Activated CD8-positive, alpha-beta T cell treated with anti-CD3 and anti-CD28 coated beads, Interleukin-2, amount 10 ng/mL, durations not matched to agents 7 days and 5 days (primary cell): ENCODE measurements around the gene ACHE. TPM values are rescaled to one million over a fixed set of nuclear protein-coding genes. Genes with fewer than 3 reads are reported as not detected.
A peak's percentile ranks its signal among the peaks of the same experiment; 100 is the strongest.
"Not testable (repeated sequence)": the region's sequence is repeated elsewhere in the genome, so short reads cannot be mapped to it uniquely, and the experiment has no call there.

Source experiments
- ATAC-seq: fragments of 150-1000 bp; cut with Tn5 transposase; one replicate; pipeline ENCODE4 v1.10.0; 2021; ENCODE audit warnings: moderate library complexity
- CTCF ChIA-PET: fragments of 350-600 bp; sonication (Branson Sonifier 250); formaldehyde crosslinking; loops from one replicate; lab custom pipeline; 2021; ENCODE audit warnings: antibody characterized with exemption; lab: Charles Lee
- POLR2A ChIA-PET: fragments of 350-600 bp; sonication (Branson Sonifier 250); formaldehyde crosslinking; loops from one replicate; lab custom pipeline; 2021; ENCODE audit warnings: antibody characterized with exemption; lab: Charles Lee
- DNase-seq: peaks from one replicate; pipeline ENCODE4 v3.0.0-alpha.2; 2020
- H3K27ac Mint-ChIP-seq: one replicate; pipeline ENCODE4 v1.8.0; 2021; ENCODE audit warnings: mild to moderate bottlenecking, mixed read lengths
- H3K27me3 Mint-ChIP-seq: one replicate; pipeline ENCODE4 v1.8.0; 2021; ENCODE audit warnings: low read depth, mixed read lengths
- H3K36me3 Mint-ChIP-seq: one replicate; pipeline ENCODE4 v1.8.0; 2021; ENCODE audit warnings: low read depth, mixed read lengths
- H3K4me1 Mint-ChIP-seq: one replicate; pipeline ENCODE4 v1.8.0; 2021; ENCODE audit warnings: low read depth, mixed read lengths
- H3K4me3 Mint-ChIP-seq: one replicate; pipeline ENCODE4 v1.8.0; 2021; ENCODE audit warnings: mild to moderate bottlenecking, mixed read lengths
- H3K9me3 Mint-ChIP-seq: one replicate; pipeline ENCODE4 v1.8.0; 2022; ENCODE audit warnings: mixed read lengths; ENCODE audit not compliant: insufficient read depth
- total RNA-seq, 2 experiments: library from RNA; stranded (reverse); gene quantifications; one replicate each; pipeline ENCODE4 v1.2.3, GENCODE V29; 2021

Gene ACHE
- total RNA-seq, 2 experiments from 2014 or later, result not detected

- ATAC-seq, result no peak
- no peaks in the 10 kb centered on the region for H3K4me1 Mint-ChIP-seq
- no peak for DNase-seq
- H3K9me3 Mint-ChIP-seq, result no peaks in the 10 kb centered on the region
- H3K36me3 Mint-ChIP-seq, result no peaks in the 10 kb centered on the region
- ChIA-PET CTCF (no interaction called here), POLR2A (no interaction called here)
- H3K27ac Mint-ChIP-seq, result no peak overlapping the region
- H3K27me3 Mint-ChIP-seq, result peaks cover 3% of the 10 kb centered on the region
- no peak overlapping the region for H3K4me3 Mint-ChIP-seq
Observed at GRCh38 chr7:100914879-100915447, 19.3 kb upstream of the ACHE start.

GRCh38 chr7:100914208-100914878 is 18.7 kb upstream of the ACHE start:
- POLR2A ChIA-PET, result no interaction called here
- CTCF ChIA-PET, result no interaction called here
- H3K4me1 Mint-ChIP-seq, result no peaks in the 10 kb centered on the region
- no peak overlapping the region for H3K4me3 Mint-ChIP-seq
- ATAC-seq, result no peak
- peaks cover 3% of the 10 kb centered on the region for H3K27me3 Mint-ChIP-seq
- H3K36me3 Mint-ChIP-seq, result no peaks in the 10 kb centered on the region
- no peaks in the 10 kb centered on the region for H3K9me3 Mint-ChIP-seq
- DNase-seq, result no peak
- H3K27ac Mint-ChIP-seq, result no peak overlapping the region

- H3K36me3 Mint-ChIP-seq, result no peaks in the 10 kb centered on the region
- no peak overlapping the region for H3K4me3 Mint-ChIP-seq
- DNase-seq (no peak), ATAC-seq (no peak)
- ChIA-PET CTCF (no interaction called here), POLR2A (interaction anchor here (0.6 kb wide), 1 partner anchor 173 kb away, joined by 3 read pairs; no protein-coding TSS in a partner anchor)
- H3K4me1 Mint-ChIP-seq, result no peaks in the 10 kb centered on the region
- H3K27me3 Mint-ChIP-seq, result peaks cover 3% of the 10 kb centered on the region
- no peaks in the 10 kb centered on the region for H3K9me3 Mint-ChIP-seq
- no peak overlapping the region for H3K27ac Mint-ChIP-seq
Observed at GRCh38 chr7:100911484-100911883, 15.8 kb upstream of the ACHE start.

- H3K4me3 Mint-ChIP-seq, H3K36me3 Mint-ChIP-seq, POLR2A ChIA-PET, H3K27me3 Mint-ChIP-seq, ATAC-seq, H3K4me1 Mint-ChIP-seq, H3K27ac Mint-ChIP-seq, DNase-seq, H3K9me3 Mint-ChIP-seq: not testable (repeated sequence)
- CTCF ChIA-PET, result interaction anchor here (0.5 kb wide), 1 partner anchor 430 kb away, joined by 3 read pairs; no protein-coding TSS in a partner anchor
Observed at GRCh38 chr7:100910443-100910842, 14.8 kb upstream of the ACHE start.

GRCh38 chr7:100908512-100908911 is 12.8 kb upstream of the ACHE start:
- Mint-ChIP-seq H3K27me3 (peaks cover 6% of the 10 kb centered on the region), H3K9me3 (no peaks in the 10 kb centered on the region), H3K27ac (no peak overlapping the region), H3K36me3 (no peaks in the 10 kb centered on the region), H3K4me3 (no peak overlapping the region), H3K4me1 (no peaks in the 10 kb centered on the region)
- POLR2A ChIA-PET, result no interaction called here
- no peak for DNase-seq
- ATAC-seq, result no peak
- CTCF ChIA-PET, result no interaction called here

GRCh38 chr7:100902638-100903037 is 7.0 kb upstream of the ACHE start:
- CTCF ChIA-PET, result interaction anchor here (1.6 kb wide), 1 partner anchor 175 kb away, joined by 7 read pairs; no protein-coding TSS in a partner anchor
- Mint-ChIP-seq H3K36me3 (no peaks in the 10 kb centered on the region), H3K27ac (no peak overlapping the region), H3K4me1 (no peaks in the 10 kb centered on the region), H3K4me3 (no peak overlapping the region), H3K27me3 (peaks cover 8% of the 10 kb centered on the region), H3K9me3 (no peaks in the 10 kb centered on the region)
- DNase-seq (no peak), ATAC-seq (no peak)
- POLR2A ChIA-PET, result no interaction called here

GRCh38 chr7:100901921-100902332 is 6.2 kb upstream of the ACHE start:
- ATAC-seq, result no peak
- Mint-ChIP-seq H3K4me3 (no peak overlapping the region), H3K9me3 (no peaks in the 10 kb centered on the region), H3K27ac (no peak overlapping the region), H3K36me3 (no peaks in the 10 kb centered on the region), H3K4me1 (no peaks in the 10 kb centered on the region), H3K27me3 (peaks cover 12% of the 10 kb centered on the region)
- no peak for DNase-seq
- POLR2A ChIA-PET, result no interaction called here
- CTCF ChIA-PET, result interaction anchor here (1.6 to 1.7 kb wide), 2 partner anchors 176 to 236 kb away, joined by 3 to 7 read pairs; no protein-coding TSS in a partner anchor

GRCh38 chr7:100900978-100901377 is 5.3 kb upstream of the ACHE start:
- Mint-ChIP-seq H3K9me3 (no peaks in the 10 kb centered on the region), H3K36me3 (peaks cover 2% of the 10 kb centered on the region), H3K4me3 (no peak overlapping the region), H3K27me3 (peaks cover 16% of the 10 kb centered on the region), H3K27ac (no peak overlapping the region), H3K4me1 (peaks cover 5% of the 10 kb centered on the region)
- DNase-seq, result no peak
- CTCF ChIA-PET, result interaction anchor here (1.7 kb wide), 2 partner anchors 158 to 237 kb away, joined by 3 to 6 read pairs; no protein-coding TSS in a partner anchor
- POLR2A ChIA-PET, result no interaction called here
- no peak for ATAC-seq

- no peaks in the 10 kb centered on the region for H3K9me3 Mint-ChIP-seq
- peaks cover 2% of the 10 kb centered on the region for H3K36me3 Mint-ChIP-seq
- H3K27ac Mint-ChIP-seq, result no peak overlapping the region
- no peak for DNase-seq
- peaks cover 7% of the 10 kb centered on the region for H3K4me1 Mint-ChIP-seq
- ChIA-PET CTCF (interaction anchor here (1.7 to 2.0 kb wide), 2 partner anchors 159 to 293 kb away, joined by 5 to 6 read pairs; no protein-coding TSS in a partner anchor), POLR2A (no interaction called here)
- no peak overlapping the region for H3K4me3 Mint-ChIP-seq
- ATAC-seq, result no peak
- H3K27me3 Mint-ChIP-seq, result peaks cover 20% of the 10 kb centered on the region
Observed at GRCh38 chr7:100899432-100899831, 3.7 kb upstream of the ACHE start.

GRCh38 chr7:100897772-100898454 is 2.2 kb upstream of the ACHE start:
- no peaks in the 10 kb centered on the region for H3K9me3 Mint-ChIP-seq
- ATAC-seq (no peak), DNase-seq (no peak)
- no peak overlapping the region for H3K4me3 Mint-ChIP-seq
- peaks cover 24% of the 10 kb centered on the region for H3K27me3 Mint-ChIP-seq
- ChIA-PET CTCF (interaction anchor here (1.0 to 2.2 kb wide), 5 partner anchors 96 to 295 kb away, joined by 3 to 14 read pairs (median 4); no protein-coding TSS in a partner anchor), POLR2A (no interaction called here)
- H3K36me3 Mint-ChIP-seq, result peaks cover 2% of the 10 kb centered on the region
- peaks cover 7% of the 10 kb centered on the region for H3K4me1 Mint-ChIP-seq
- no peak overlapping the region for H3K27ac Mint-ChIP-seq

GRCh38 chr7:100896732-100897608 is 1.3 kb upstream of the ACHE start:
- Mint-ChIP-seq H3K27me3 (peaks cover 32% of the 10 kb centered on the region), H3K27ac (no peak overlapping the region), H3K36me3 (peaks cover 2% of the 10 kb centered on the region), H3K9me3 (no peaks in the 10 kb centered on the region), H3K4me3 (no peak overlapping the region), H3K4me1 (peaks cover 7% of the 10 kb centered on the region)
- POLR2A ChIA-PET, result no interaction called here
- DNase-seq (peak; percentile 64), ATAC-seq (peak; percentile 72)
- CTCF ChIA-PET, result interaction anchor here (2.2 kb wide), 1 partner anchor 162 kb away, joined by 14 read pairs; no protein-coding TSS in a partner anchor
